ENCODE data around the gene IMMP2L. TPM values are rescaled to one million over a fixed set of nuclear protein-coding genes. Genes with fewer than 3 reads are reported as not detected.

IMMP2L gene
- total RNA-seq, 1 experiment from 2014 or later: 13.6 TPM

- no peaks in the 10 kb centered on the region for H3K27me3 Mint-ChIP-seq (ENCODE audit: low read depth)
Observed at GRCh38 chr7:111528331-111528730, 34.0 kb downstream of the IMMP2L start.

DNA sequence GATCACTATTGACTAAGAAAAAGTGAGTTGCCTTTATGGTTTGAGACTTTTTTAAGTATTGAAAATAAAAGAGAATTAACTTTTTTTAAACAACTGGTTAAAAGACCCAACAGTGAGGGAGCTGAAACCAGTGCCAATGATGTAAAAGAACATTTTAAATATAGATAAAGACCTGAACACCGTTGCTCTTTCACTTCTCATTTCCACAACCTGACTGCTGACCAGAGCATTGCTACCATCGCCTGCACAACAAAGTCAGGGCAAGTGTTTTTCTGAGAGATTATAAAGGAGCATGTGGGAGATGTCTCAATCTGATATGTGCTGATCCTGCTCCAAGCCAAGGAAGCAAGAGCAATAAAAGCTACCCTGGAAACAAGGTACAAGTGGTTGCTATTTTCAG lies 34.7 kb downstream of the IMMP2L start:
- ATAC-seq: no peak
- CTCF ChIA-PET: no interaction called here
- H3K27me3 Mint-ChIP-seq (ENCODE audit: low read depth): no peaks in the 10 kb centered on the region
- H3K4me1 Mint-ChIP-seq: peaks cover 5% of the 10 kb centered on the region
- H3K27ac Mint-ChIP-seq: no peak overlapping the region
- no peak for DNase-seq (ENCODE audit: low spot score)
- TF ChIP-seq USF2 (CRISPR knock-in tag; IDR thresholded peaks at IDR 0.05) (no peak), CBFB (CRISPR knock-in tag; IDR thresholded peaks at IDR 0.05; ENCODE audit: low read depth) (no peak), RELA (CRISPR knock-in tag; IDR thresholded peaks at IDR 0.05; ENCODE audit: borderline replicate concordance) (no peak), JUN (CRISPR knock-in tag; IDR thresholded peaks at IDR 0.05) (no peak), GABPB1 (CRISPR knock-in tag; IDR thresholded peaks at IDR 0.05) (no peak), TEAD4 (CRISPR knock-in tag; IDR thresholded peaks at IDR 0.05) (no peak), ZNF121 (CRISPR knock-in tag; IDR thresholded peaks at IDR 0.05) (no peak), ZNF532 (CRISPR knock-in tag; IDR thresholded peaks at IDR 0.05; ENCODE audit: borderline replicate concordance) (no peak), HMGA2 (CRISPR knock-in tag; IDR thresholded peaks at IDR 0.05) (no peak), NR2C2 (CRISPR knock-in tag; IDR thresholded peaks at IDR 0.05) (no peak), TP53 (CRISPR knock-in tag; IDR thresholded peaks at IDR 0.05) (no peak), CREB1 (CRISPR knock-in tag; IDR thresholded peaks at IDR 0.05) (no peak), ZNF671 (CRISPR knock-in tag; IDR thresholded peaks at IDR 0.05) (no peak)
- TF ChIP-seq, protein P1, sequence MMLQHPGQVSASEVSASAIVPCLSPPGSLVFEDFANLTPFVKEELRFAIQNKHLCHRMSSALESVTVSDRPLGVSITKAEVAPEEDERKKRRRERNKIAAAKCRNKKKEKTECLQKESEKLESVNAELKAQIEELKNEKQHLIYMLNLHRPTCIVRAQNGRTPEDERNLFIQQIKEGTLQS (CRISPR knock-in tag; conservative IDR thresholded peaks at IDR 0.05): no peak
- TF ChIP-seq, protein P2, sequence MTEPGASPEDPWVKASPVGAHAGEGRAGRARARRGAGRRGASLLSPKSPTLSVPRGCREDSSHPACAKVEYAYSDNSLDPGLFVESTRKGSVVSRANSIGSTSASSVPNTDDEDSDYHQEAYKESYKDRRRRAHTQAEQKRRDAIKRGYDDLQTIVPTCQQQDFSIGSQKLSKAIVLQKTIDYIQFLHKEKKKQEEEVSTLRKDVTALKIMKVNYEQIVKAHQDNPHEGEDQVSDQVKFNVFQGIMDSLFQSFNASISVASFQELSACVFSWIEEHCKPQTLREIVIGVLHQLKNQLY (CRISPR knock-in tag; IDR thresholded peaks at IDR 0.05): no peak
- TF ChIP-seq, protein P3, sequence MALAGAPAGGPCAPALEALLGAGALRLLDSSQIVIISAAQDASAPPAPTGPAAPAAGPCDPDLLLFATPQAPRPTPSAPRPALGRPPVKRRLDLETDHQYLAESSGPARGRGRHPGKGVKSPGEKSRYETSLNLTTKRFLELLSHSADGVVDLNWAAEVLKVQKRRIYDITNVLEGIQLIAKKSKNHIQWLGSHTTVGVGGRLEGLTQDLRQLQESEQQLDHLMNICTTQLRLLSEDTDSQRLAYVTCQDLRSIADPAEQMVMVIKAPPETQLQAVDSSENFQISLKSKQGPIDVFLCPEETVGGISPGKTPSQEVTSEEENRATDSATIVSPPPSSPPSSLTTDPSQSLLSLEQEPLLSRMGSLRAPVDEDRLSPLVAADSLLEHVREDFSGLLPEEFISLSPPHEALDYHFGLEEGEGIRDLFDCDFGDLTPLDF (CRISPR knock-in tag; IDR thresholded peaks at IDR 0.05): no peak
- TF ChIP-seq, protein P4, sequence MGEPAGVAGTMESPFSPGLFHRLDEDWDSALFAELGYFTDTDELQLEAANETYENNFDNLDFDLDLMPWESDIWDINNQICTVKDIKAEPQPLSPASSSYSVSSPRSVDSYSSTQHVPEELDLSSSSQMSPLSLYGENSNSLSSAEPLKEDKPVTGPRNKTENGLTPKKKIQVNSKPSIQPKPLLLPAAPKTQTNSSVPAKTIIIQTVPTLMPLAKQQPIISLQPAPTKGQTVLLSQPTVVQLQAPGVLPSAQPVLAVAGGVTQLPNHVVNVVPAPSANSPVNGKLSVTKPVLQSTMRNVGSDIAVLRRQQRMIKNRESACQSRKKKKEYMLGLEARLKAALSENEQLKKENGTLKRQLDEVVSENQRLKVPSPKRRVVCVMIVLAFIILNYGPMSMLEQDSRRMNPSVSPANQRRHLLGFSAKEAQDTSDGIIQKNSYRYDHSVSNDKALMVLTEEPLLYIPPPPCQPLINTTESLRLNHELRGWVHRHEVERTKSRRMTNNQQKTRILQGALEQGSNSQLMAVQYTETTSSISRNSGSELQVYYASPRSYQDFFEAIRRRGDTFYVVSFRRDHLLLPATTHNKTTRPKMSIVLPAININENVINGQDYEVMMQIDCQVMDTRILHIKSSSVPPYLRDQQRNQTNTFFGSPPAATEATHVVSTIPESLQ (CRISPR knock-in tag; IDR thresholded peaks at IDR 0.05): no peak
- POLR2A ChIA-PET: no interaction called here
- H3K36me3 Mint-ChIP-seq: no peaks in the 10 kb centered on the region
- no peak overlapping the region for H3K4me3 Mint-ChIP-seq
- peaks cover under 1% of the 10 kb centered on the region for H3K9me3 Mint-ChIP-seq

More at GRCh38 chr7:111528331-111528730, 34.0 kb downstream of the IMMP2L start:
- Mint-ChIP-seq H3K4me3 (no peak overlapping the region), H3K4me1 (peaks cover 5% of the 10 kb centered on the region), H3K27ac (no peak overlapping the region), H3K36me3 (no peaks in the 10 kb centered on the region), H3K9me3 (no peaks in the 10 kb centered on the region)
- TF ChIP-seq JUN (CRISPR knock-in tag; IDR thresholded peaks at IDR 0.05) (no peak), ELF4 (CRISPR knock-in tag; IDR thresholded peaks at IDR 0.05; ENCODE audit: low read depth) (no peak), ZNF396 (CRISPR knock-in tag; IDR thresholded peaks at IDR 0.05; ENCODE audit: borderline replicate concordance) (no peak), TEAD4 (CRISPR knock-in tag; IDR thresholded peaks at IDR 0.05) (no peak)
- TF ChIP-seq, protein P5, sequence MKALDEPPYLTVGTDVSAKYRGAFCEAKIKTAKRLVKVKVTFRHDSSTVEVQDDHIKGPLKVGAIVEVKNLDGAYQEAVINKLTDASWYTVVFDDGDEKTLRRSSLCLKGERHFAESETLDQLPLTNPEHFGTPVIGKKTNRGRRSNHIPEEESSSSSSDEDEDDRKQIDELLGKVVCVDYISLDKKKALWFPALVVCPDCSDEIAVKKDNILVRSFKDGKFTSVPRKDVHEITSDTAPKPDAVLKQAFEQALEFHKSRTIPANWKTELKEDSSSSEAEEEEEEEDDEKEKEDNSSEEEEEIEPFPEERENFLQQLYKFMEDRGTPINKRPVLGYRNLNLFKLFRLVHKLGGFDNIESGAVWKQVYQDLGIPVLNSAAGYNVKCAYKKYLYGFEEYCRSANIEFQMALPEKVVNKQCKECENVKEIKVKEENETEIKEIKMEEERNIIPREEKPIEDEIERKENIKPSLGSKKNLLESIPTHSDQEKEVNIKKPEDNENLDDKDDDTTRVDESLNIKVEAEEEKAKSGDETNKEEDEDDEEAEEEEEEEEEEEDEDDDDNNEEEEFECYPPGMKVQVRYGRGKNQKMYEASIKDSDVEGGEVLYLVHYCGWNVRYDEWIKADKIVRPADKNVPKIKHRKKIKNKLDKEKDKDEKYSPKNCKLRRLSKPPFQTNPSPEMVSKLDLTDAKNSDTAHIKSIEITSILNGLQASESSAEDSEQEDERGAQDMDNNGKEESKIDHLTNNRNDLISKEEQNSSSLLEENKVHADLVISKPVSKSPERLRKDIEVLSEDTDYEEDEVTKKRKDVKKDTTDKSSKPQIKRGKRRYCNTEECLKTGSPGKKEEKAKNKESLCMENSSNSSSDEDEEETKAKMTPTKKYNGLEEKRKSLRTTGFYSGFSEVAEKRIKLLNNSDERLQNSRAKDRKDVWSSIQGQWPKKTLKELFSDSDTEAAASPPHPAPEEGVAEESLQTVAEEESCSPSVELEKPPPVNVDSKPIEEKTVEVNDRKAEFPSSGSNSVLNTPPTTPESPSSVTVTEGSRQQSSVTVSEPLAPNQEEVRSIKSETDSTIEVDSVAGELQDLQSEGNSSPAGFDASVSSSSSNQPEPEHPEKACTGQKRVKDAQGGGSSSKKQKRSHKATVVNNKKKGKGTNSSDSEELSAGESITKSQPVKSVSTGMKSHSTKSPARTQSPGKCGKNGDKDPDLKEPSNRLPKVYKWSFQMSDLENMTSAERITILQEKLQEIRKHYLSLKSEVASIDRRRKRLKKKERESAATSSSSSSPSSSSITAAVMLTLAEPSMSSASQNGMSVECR (CRISPR knock-in tag; IDR thresholded peaks at IDR 0.05; ENCODE audit: borderline replicate concordance): no peak
- no peak for ATAC-seq
- ChIA-PET CTCF (no interaction called here), POLR2A (no interaction called here)
- DNase-seq (ENCODE audit: low spot score): no peak

All from WTC11 (cell line).